Naive thymus-derived CD8-positive, alpha-beta T cell (primary cell): ENCODE data around the gene QKI. TPM values are rescaled to one million over a fixed set of nuclear protein-coding genes. Genes with fewer than 3 reads are reported as not detected.

Source experiments
- ATAC-seq, 2 donors: fragments of 150-1000 bp; cut with Tn5 transposase in 1 of 2; sonication (Bioruptor Pico), chemical (Tn5 transposase) in 1 of 2; 1 replicate in 1 of 2; 2 replicates in 1 of 2; pipeline ENCODE4 v1.10.0; 2021; ENCODE audit warnings: mild to moderate bottlenecking in 2 of 2, moderate library complexity in 2 of 2
- POLR2A ChIA-PET: fragments of 350-600 bp; sonication (Branson Sonifier 250); formaldehyde crosslinking; loops from one replicate; lab custom pipeline; 2021; ENCODE audit warnings: antibody characterized with exemption; lab: Charles Lee
- DNase-seq, 10 donors: peaks; one replicate each; pipeline versions ENCODE4 v3.0.0 to v3.0.0-alpha.2; 2020 to 2022
- H3K27ac Mint-ChIP-seq, 10 donors: one replicate each; pipeline ENCODE4 v1.8.0; 2020 to 2022; ENCODE audit warnings: mild to moderate bottlenecking in 10 of 10, mixed read lengths in 10 of 10, moderate library complexity in 4 of 10, inconsistent platforms in 1 of 10
- H3K27me3 Mint-ChIP-seq, 5 donors: one replicate each; pipeline ENCODE4 v1.8.0; 2021 to 2022; ENCODE audit warnings: mixed read lengths in 5 of 5
- H3K36me3 Mint-ChIP-seq, 3 donors: one replicate each; pipeline ENCODE4 v1.8.0; 2020 to 2022; ENCODE audit warnings: mixed read lengths in 3 of 3, mild to moderate bottlenecking in 2 of 3, inconsistent platforms in 1 of 3
- H3K4me1 Mint-ChIP-seq, 4 donors: one replicate each; pipeline ENCODE4 v1.8.0; 2021 to 2022; ENCODE audit warnings: mixed read lengths in 4 of 4
- H3K4me3 Mint-ChIP-seq, 10 donors: one replicate each; pipeline ENCODE4 v1.8.0; 2020 to 2022; ENCODE audit warnings: mild to moderate bottlenecking in 10 of 10, mixed read lengths in 10 of 10, moderate library complexity in 6 of 10, inconsistent platforms in 1 of 10
- H3K9me3 Mint-ChIP-seq, 9 donors: one replicate each; pipeline ENCODE4 v1.8.0; 2020 to 2022; ENCODE audit warnings: mixed read lengths in 9 of 9, mild to moderate bottlenecking in 3 of 9, inconsistent platforms in 1 of 9, moderate library complexity in 1 of 9
- polyA plus RNA-seq, 3 donors: library from polyadenylated mRNA; unstranded; fragments of 300-500 nt; fragmentation: Illumina TruSeq; gene quantifications; one replicate each; pipeline ENCODE4 v1.2.3, GENCODE V29; 2021
- total RNA-seq, 8 experiments: library from RNA in 2 of 8; stranded (reverse) in 2 of 8; gene quantifications; one replicate each; pipeline ENCODE4 v1.2.3 and lab custom pipeline; 2021 to 2026

QKI gene
- total and polyA plus RNA-seq, 5 experiments from 2014 or later = 8.8 to 65.7 (median 36.0) TPM

DNA sequence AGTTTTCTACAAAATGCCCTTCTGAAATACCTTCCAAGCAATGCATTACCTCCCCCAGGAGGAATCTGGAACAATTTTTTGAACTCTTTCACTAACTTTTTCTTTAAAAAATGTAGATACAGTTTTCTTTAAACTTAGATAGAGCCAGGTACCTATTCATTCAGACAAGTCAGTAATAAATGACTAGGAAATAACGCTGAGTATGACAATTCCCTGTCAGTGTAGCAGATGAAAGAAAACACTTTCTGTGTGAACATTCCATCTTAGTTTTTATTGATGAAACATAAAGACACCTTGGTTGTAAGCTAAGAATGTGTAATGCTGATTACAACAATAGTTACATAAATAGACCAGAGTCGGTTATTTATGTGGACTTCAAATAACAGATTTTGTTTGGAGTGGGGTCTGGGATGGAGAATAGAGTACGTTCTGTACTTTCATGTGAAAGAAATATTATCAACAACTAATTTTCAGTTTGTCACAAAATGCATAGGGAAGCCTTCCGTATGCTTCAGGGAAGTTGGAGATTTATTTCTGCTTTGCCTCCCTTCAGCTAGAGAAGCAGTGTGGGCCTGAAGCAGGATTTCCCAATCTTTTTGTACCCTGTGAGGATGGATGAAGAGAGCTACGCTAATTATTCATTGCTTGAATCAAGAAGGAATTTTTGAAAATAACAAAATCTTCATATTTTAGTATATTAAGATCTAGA lies 19.2 kb upstream of the QKI start:
- Mint-ChIP-seq H3K27ac (no peak overlapping the region), H3K36me3 (no peaks in the 10 kb centered on the region), H3K27me3 (peaks cover 15 to 28% (median 20%) of the 10 kb centered on the region in 5 donors), H3K4me1 (peaks cover 5 to 8% (median 6%) of the 10 kb centered on the region in 4 donors), H3K4me3 (no peak overlapping the region), H3K9me3 (no peaks in the 10 kb centered on the region)
- ATAC-seq (no peak), DNase-seq (no peak)
- POLR2A ChIA-PET = no interaction called here

DNA sequence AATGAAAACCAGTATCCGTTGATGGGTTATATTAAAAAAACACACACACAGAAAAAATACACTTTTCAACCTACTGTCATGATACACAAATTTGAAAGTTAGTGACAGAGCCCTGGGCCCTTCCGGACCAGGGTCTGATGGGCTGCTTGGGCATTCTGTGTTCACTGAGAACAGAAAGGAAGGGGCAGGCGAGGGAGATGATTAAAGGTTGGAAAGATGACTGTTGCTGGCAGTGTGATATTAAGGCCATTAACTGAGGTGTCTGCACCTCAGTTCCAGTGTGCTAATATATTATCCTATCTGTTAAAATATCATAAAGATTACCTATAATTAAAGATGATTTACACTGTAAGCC lies 18.7 kb upstream of the QKI start:
- Mint-ChIP-seq H3K4me1 (peaks cover 5 to 8% (median 6%) of the 10 kb centered on the region in 4 donors), H3K27me3 (peaks cover 15 to 28% (median 20%) of the 10 kb centered on the region in 5 donors), H3K27ac (no peak overlapping the region), H3K9me3 (no peaks in the 10 kb centered on the region), H3K36me3 (no peaks in the 10 kb centered on the region), H3K4me3 (no peak overlapping the region)
- no peak for DNase-seq
- ATAC-seq = no peak
- POLR2A ChIA-PET = no interaction called here

DNA sequence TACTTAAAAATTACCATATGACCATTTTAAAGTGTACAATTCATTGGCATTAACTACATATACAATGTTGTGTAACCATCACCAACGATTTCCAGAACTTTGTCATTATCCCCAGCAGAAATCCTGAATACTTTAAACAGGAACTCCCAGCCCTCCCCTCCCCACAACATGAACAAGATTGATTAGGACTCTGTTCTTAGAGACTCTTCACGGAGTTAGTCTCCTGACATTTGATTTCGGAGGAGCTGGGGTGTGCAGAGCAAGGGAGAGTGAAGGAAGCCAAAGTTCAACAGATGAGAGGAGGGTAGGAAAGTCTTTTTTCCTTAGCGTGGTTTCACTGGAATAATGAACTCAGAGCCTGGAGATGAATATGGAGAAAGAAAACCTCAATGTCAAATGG lies 17.2 kb upstream of the QKI start:
- H3K4me3 Mint-ChIP-seq = no peak overlapping the region
- POLR2A ChIA-PET = no interaction called here
- H3K4me1 Mint-ChIP-seq = peaks cover 5 to 8% (median 6%) of the 10 kb centered on the region in 4 donors
- ATAC-seq (no peak), DNase-seq (no peak)
- H3K27me3 Mint-ChIP-seq = peaks cover 15 to 28% (median 20%) of the 10 kb centered on the region in 5 donors
- H3K27ac Mint-ChIP-seq = no peak overlapping the region
- no peaks in the 10 kb centered on the region for H3K36me3 Mint-ChIP-seq
- no peaks in the 10 kb centered on the region for H3K9me3 Mint-ChIP-seq

DNA sequence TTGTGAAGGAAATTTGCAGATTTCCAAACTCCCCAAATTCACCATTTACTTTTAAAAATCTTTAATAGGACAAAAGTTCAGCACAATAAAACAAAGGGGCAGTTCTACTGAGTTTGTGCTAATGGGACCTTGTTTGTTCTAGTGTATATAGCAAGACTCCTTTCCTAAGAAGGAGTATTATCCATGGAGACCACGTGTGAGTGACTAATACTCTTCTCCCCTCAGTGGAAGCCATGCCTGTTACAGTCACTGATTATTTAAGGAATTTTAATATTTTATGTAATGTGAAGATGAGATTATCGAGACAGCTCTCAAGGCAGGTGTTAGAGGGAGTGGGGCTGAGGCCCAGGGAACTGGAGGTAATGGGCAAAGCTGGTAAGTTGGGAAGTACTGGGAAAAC lies 16.4 kb upstream of the QKI start:
- H3K9me3 Mint-ChIP-seq = no peaks in the 10 kb centered on the region
- ATAC-seq (no peak), DNase-seq (no peak)
- no peaks in the 10 kb centered on the region for H3K36me3 Mint-ChIP-seq
- H3K27ac Mint-ChIP-seq = peak overlapping the region in 1 of 10 donors; percentile 19
- H3K27me3 Mint-ChIP-seq = peaks cover 15 to 28% (median 20%) of the 10 kb centered on the region in 5 donors
- H3K4me3 Mint-ChIP-seq = no peak overlapping the region
- POLR2A ChIA-PET = no interaction called here
- peaks cover 5 to 8% (median 6%) of the 10 kb centered on the region in 4 donors for H3K4me1 Mint-ChIP-seq

DNA sequence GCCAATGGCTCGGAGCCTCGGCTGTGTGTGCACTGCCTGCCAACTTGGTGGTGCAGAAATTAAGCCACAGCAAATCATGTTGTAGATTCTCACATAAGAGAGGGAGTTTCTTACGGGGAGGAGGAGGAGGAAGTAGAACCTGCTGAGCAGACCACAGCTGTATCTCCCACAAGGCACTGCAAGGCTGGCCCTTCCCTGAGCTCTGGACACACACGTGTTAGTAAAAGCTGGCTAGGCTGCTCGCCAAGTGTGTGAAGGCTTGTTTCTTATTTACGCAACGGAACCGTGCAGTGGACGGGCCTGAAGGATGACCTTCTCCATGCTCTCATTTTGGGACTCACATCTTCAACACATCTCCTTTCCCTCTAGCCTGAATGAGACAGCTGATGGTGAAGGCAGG lies 15.7 kb upstream of the QKI start:
- POLR2A ChIA-PET = no interaction called here

DNA sequence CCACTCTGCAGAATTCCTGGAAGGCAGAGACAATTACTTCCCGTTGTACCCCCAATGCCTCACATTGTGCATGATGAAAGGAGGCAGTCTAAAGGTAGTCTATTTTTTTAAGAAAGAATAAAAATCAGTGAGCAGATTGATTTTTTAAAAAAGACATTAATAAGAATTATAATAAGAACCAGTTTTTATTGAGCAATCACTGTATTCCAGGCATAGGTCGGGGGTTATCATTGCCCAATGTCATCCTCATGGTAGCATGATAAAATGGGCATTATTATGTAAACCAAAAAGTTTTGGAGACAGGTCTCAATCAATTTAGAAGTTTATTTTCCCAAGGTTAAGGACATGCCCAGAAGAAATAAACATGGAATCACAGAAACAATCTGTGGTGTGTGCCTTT lies 14.0 kb upstream of the QKI start:
- Mint-ChIP-seq H3K9me3 (no peaks in the 10 kb centered on the region), H3K36me3 (no peaks in the 10 kb centered on the region), H3K27ac (no peak overlapping the region), H3K4me1 (peaks cover 5 to 17% (median 9%) of the 10 kb centered on the region in 4 donors), H3K27me3 (peaks cover 11 to 28% (median 20%) of the 10 kb centered on the region in 5 donors), H3K4me3 (no peak overlapping the region)
- ATAC-seq = no peak
- no peak for DNase-seq
- POLR2A ChIA-PET = no interaction called here

More for the DNA sequence above, 15.7 kb upstream of the QKI start:
- peaks cover 5 to 8% (median 6%) of the 10 kb centered on the region in 4 donors for H3K4me1 Mint-ChIP-seq
- no peak for DNase-seq
- peaks cover 15 to 28% (median 20%) of the 10 kb centered on the region in 5 donors for H3K27me3 Mint-ChIP-seq
- H3K9me3 Mint-ChIP-seq = no peaks in the 10 kb centered on the region
- no peak for ATAC-seq
- no peak overlapping the region for H3K27ac Mint-ChIP-seq
- H3K36me3 Mint-ChIP-seq = no peaks in the 10 kb centered on the region
- H3K4me3 Mint-ChIP-seq = no peak overlapping the region

DNA sequence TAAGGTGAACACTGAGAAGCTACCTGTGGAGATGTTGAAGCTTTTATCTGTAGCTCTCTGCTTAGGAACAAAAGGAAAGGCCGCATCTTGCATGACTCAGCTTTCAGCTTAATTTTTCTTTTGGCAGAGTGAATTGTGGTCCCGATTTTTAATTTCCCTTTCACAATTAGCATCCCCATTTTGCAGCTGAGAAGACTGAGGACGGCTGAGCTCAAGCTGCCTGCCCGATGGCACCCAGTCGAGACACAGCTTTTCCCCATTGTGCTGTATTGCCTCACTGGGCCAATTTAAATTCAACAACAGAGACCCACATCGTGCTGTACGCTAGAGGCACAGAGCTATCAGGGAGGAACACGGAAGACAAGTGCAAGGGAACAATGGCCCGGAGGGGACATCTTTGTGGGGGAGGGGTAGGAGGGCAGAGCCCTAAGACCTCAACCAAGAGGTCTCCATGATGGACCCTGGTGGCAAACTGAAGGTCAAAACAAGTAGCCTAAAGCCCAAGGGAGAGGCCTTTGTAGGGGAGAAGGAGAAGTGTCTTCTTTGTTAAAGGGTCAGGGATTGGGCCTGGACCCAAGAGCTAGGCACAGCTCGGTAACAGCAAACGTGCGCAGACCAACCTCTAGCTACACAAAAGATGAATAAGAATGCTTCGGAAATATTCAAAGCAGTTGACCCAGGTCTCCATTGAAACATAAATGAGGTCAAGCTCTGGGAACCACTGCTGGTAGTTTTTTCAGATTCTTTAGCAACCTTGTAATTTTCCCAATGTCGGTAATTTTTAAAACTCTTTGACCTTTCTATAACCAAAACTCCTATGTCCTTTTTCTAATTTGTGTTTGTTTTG lies 13.3 kb upstream of the QKI start:
- Mint-ChIP-seq H3K9me3 (no peaks in the 10 kb centered on the region), H3K27me3 (peaks cover 8 to 25% (median 17%) of the 10 kb centered on the region in 5 donors), H3K4me3 (no peak overlapping the region), H3K27ac (peak overlapping the region in 1 of 10 donors; percentile 35), H3K36me3 (no peaks in the 10 kb centered on the region), H3K4me1 (peaks cover 12 to 24% (median 16%) of the 10 kb centered on the region in 4 donors)
- ATAC-seq (no peak), DNase-seq (no peak)
- POLR2A ChIA-PET = interaction anchor here (1.1 kb wide), 1 partner anchor 11 kb away, joined by 3 read pairs; no protein-coding TSS in a partner anchor

DNA sequence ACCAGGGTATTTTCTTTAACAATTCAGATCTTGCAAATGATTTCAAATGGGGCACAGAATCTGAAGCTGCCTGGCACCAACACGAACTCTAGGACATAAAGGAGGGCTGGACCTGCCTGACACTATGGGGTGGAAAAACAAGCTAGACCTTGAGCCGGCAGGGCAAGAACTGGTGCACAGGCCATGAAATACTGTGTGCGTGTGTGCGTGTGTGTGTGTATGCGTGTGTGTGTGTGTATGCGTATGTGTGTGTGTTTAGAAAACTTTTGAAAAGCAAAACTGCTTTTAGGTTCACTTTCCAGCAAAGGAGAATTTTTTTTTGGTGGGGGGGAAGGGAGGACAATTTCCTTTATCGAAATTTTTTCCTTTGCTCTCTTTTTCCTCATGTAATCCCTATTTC lies 11.9 kb upstream of the QKI start:
- H3K9me3 Mint-ChIP-seq = no peaks in the 10 kb centered on the region
- H3K4me1 Mint-ChIP-seq = peaks cover 8 to 22% (median 13%) of the 10 kb centered on the region in 4 donors
- no peak overlapping the region for H3K4me3 Mint-ChIP-seq
- H3K36me3 Mint-ChIP-seq = no peaks in the 10 kb centered on the region
- H3K27me3 Mint-ChIP-seq = peaks cover 0 to 11% (median 8%) of the 10 kb centered on the region in 5 donors
- ATAC-seq = no peak
- POLR2A ChIA-PET = no interaction called here
- DNase-seq = no peak
- H3K27ac Mint-ChIP-seq = no peak overlapping the region

DNA sequence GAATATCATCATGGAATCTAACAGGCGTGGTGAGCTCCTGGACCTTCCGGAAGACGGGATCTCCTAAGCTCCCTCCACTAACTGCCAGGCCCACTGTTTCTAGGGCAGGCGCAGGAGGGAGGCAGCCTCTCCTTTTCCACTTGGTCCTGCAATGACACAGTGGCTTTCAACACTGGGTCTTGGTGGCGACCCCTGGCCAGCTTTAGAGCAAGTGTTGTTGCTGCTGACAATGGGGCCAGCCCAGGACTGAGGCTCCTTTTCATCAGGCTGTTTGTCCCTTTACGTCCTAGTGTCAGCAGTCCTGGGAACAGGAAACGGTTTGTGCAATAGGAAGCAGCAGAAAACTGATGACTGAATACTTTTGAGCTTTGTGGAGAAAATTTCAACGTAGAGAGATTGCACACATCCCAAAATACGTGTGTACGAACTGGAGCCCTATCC lies 9.7 kb upstream of the QKI start:
- POLR2A ChIA-PET = no interaction called here
- H3K9me3 Mint-ChIP-seq = no peaks in the 10 kb centered on the region
- ATAC-seq (no peak), DNase-seq (no peak)
- H3K4me1 Mint-ChIP-seq = peaks cover 10 to 22% (median 13%) of the 10 kb centered on the region in 4 donors
- peaks cover 0 to 5% (median 0%) of the 10 kb centered on the region in 5 donors for H3K27me3 Mint-ChIP-seq
- H3K4me3 Mint-ChIP-seq = peak overlapping the region in 2 of 10 donors; percentile 78 to 94
- H3K27ac Mint-ChIP-seq = peak overlapping the region in 4 of 10 donors; percentile 66 to 95 (median 92)
- no peaks in the 10 kb centered on the region for H3K36me3 Mint-ChIP-seq

DNA sequence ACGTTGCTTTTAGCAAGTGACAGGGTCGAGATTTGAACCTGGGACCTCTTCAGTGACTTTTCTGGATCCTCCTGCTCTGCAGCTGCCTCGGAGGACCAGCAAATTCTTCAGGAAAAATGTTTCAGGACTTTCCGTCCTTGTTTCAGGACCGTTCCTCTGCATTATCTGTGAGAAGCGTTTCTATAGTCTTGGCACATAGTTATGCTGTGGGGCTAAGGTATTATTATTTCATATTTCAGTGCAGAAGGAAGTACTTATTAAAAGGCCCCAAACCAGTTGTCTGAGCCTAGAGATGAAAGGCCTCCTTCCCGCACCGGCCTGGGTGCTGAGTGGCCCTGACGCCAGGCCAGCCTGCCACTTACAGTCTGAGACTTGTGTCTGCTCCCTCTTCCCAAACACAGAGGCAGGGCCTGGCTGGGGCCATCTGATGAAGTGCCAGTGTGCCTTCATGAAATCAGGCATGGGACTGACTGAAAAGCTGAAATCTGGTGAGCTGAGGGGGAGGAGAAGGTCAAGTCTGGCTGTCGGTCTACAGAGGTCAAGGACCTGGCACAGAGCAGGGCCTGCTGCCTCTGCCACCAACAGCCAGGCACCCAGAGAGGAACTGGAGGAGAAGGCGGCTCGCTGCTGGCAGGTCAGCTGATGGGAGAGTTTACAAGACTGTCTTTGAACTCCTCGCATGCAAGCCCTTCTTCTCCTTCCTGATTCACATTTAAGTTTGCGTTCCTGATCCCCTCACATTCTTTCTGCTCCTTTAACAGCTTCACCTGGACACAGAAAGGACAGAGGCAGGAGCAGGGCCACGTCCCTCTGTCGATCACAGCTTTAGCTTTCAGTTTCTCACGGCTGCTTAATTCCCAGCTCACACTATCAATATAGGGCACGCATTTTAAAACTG lies 8.9 kb upstream of the QKI start:
- H3K4me1 Mint-ChIP-seq = peaks cover 10 to 22% (median 13%) of the 10 kb centered on the region in 4 donors
- no peaks in the 10 kb centered on the region for H3K9me3 Mint-ChIP-seq
- no peaks in the 10 kb centered on the region for H3K36me3 Mint-ChIP-seq
- ATAC-seq (peak; percentile 69 to 91), DNase-seq (peak in 4 of 10 donors; percentile 10 to 31 (median 26))
- H3K4me3 Mint-ChIP-seq = peak overlapping the region; percentile 78 to 94 (median 90)
- H3K27ac Mint-ChIP-seq = peak overlapping the region; percentile 85 to 97 (median 94)
- peaks cover 0 to 8% (median 0%) of the 10 kb centered on the region in 5 donors for H3K27me3 Mint-ChIP-seq
- POLR2A ChIA-PET = interaction anchor here (1.1 kb wide), 1 partner anchor 11 kb away, joined by 5 read pairs; no protein-coding TSS in a partner anchor

DNA sequence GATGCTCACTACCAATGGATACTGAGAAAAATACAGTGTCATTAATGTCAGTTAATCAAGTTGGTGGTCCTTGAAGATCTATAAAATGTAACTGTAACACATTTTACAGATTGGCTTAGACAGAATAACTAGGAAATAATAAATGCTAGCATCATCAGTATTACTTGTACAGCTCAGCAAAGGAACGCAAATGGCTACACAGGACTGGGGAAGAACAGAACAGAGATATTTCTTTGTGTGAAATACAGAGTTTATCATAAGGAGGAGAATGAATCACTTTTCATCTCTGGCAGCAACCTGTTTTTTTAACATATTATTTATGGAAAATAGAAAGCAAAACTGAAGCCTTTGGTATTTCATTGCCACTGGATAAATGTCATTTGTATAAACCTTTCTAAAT lies 8.2 kb upstream of the QKI start:
- no peaks in the 10 kb centered on the region for H3K36me3 Mint-ChIP-seq
- H3K27ac Mint-ChIP-seq = peak overlapping the region; percentile 85 to 97 (median 94)
- H3K9me3 Mint-ChIP-seq = no peaks in the 10 kb centered on the region
- POLR2A ChIA-PET = interaction anchor here (1.1 kb wide), 1 partner anchor 10 kb away, joined by 5 read pairs; no protein-coding TSS in a partner anchor
- peaks cover 0 to 8% (median 0%) of the 10 kb centered on the region in 5 donors for H3K27me3 Mint-ChIP-seq
- ATAC-seq (no peak), DNase-seq (no peak)
- H3K4me3 Mint-ChIP-seq = peak overlapping the region; percentile 78 to 94 (median 90)
- peaks cover 10 to 24% (median 13%) of the 10 kb centered on the region in 4 donors for H3K4me1 Mint-ChIP-seq

DNA sequence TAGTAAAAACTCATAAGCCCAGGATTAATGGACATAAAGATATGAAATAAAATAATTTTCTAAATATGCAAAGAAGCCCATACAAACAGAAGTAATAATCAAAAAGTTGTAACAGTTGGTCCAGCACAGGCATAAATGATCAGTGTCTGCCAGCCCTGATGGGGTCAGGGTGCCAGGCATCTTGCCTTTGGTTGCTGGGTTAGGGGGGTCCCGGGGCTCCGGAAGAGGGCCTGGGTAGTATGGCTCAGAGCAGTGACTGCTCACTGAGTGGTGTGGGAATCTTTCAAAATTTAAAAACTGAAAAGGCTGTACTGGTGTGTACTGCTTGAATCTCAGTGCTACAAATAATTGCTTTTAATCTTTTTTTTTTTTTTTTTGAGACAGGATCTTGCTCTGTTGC lies 7.7 kb upstream of the QKI start:
- POLR2A ChIA-PET = no interaction called here
- H3K27me3 Mint-ChIP-seq = peaks cover 0 to 8% (median 0%) of the 10 kb centered on the region in 5 donors
- H3K36me3 Mint-ChIP-seq = no peaks in the 10 kb centered on the region
- DNase-seq (no peak), ATAC-seq (no peak)
- H3K27ac Mint-ChIP-seq = peak overlapping the region in 1 of 10 donors; percentile 97
- no peaks in the 10 kb centered on the region for H3K9me3 Mint-ChIP-seq
- H3K4me3 Mint-ChIP-seq = peak overlapping the region in 3 of 10 donors; percentile 43 to 92 (median 89)
- H3K4me1 Mint-ChIP-seq = peaks cover 10 to 26% (median 13%) of the 10 kb centered on the region in 4 donors
